Measurements from ENCODE around the gene PCDH12.

DNA sequence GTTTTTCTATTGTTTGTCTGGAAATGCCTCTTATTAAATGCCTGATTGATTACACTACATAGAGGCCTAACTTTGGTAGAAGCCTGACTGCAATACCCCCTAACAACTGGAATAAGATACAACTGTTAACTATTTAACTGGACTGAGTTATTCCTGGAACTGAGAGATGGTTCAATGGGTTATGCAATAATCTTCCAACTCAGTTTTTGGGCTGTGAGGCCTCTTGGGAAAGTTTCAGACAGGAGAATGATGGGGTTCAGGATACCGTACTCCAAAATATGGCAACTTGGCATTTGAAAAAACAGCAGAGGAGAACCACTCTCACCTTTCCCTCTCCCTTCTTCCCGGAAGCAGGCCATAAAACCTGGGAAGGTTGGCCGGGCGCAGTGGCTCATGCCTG, 60.6 kb downstream of the PCDH12 start:
- TF ChIP-seq CTCF (IDR thresholded peaks at IDR 0.05) (no peak), EP300 (IDR thresholded peaks at IDR 0.05) (no peak), POLR2AphosphoS5 (IDR thresholded peaks at IDR 0.05) (no peak), POLR2A (IDR thresholded peaks at IDR 0.05) (no peak)
